Large intestine (tissue), 3 donors: Measurements from ENCODE around the gene ASF1B. TPM values are rescaled to one million over a fixed set of nuclear protein-coding genes. Genes with fewer than 3 reads are reported as not detected.
A peak's percentile ranks its signal among the peaks of the same experiment; 100 is the strongest.

Source experiments
- DNase-seq, 2 donors: peaks; one replicate each; pipeline versions ENCODE4 v3.0.0 to v3.0.0-alpha.2; 2013
- H3K27ac ChIP-seq: one replicate; pipeline ENCODE4 v1.5.1; 2013; ENCODE audit warnings: low read length
- H3K27me3 ChIP-seq: 2 replicates; pipeline ENCODE4 v1.6.1; 2013; ENCODE audit warnings: low read length; ENCODE audit not compliant: control insufficient read depth, insufficient read depth
- H3K36me3 ChIP-seq: 2 replicates; pipeline ENCODE4 v1.6.1; 2013; ENCODE audit warnings: low read length; ENCODE audit not compliant: control insufficient read depth, insufficient read depth
- H3K4me1 ChIP-seq: one replicate; pipeline ENCODE4 v1.6.1; 2013; ENCODE audit warnings: low read length; ENCODE audit not compliant: control insufficient read depth, insufficient read depth
- H3K4me3 ChIP-seq: one replicate; pipeline ENCODE4 v1.5.1; 2013; ENCODE audit warnings: low read length
- H3K9me3 ChIP-seq: one replicate; pipeline ENCODE4 v1.6.1; 2013; ENCODE audit warnings: mild to moderate bottlenecking, low read depth, low read length, moderate library complexity; ENCODE audit not compliant: control insufficient read depth
- WGBS: methylation state at CpG from one replicate; pipeline ENCODE4 v1.1.5; 2013; ENCODE audit warnings: low lambda C conversion rate; ENCODE audit not compliant: insufficient coverage; 5-methylcytosine and 5-hydroxymethylcytosine counted together
- polyA plus RNA-seq: library from polyadenylated mRNA; unstranded; fragments of 120-200 nt; gene quantifications from one replicate; pipeline ENCODE4 v1.2.1, GENCODE V29; 2013

Gene ASF1B
- polyA plus RNA-seq, 1 donor = 13.1 TPM

DNA sequence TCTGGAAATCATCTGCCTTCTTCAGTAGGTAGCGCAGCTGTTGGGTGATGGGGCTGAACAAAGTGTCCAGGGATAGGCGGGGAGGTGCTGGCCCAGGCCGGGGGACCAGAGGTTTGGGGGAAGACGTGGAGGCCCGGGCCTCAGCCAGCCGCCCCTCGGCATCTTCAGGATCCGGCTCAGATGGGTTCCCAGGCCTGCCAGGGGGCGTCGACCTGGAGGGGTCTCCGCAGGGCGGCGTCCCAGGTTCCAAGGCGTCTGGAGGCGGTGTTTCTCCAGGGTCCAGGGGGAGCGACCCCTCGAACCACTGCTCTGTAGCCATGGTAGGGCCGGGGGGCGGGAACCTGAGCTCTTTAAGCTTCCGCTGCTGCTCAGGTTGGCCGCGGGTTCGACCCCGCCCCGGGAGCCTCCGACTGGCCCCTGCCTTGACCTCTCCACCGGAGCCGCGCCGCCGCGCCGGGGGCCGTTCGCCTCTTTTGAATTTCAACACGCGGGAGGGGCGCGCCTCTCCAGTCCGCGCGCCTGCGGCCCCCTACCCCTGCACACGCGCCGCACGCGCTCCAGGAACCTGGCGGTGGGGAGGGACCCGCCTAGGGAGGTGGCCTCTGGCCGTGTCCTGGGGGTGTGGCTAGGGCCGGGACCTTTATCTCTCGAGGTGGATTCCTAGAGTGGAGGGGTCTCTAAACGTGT, 50.9 kb downstream of the ASF1B start, which contains the start of gene C19orf67:
C19orf67 (minus strand) TSS at position 475 of the 687 bp plus-strand sequence; CDS start at position 319, 156 bp downstream.
- H3K4me3 ChIP-seq = peak within 1 kb of the TSS; percentile 15

DNA sequence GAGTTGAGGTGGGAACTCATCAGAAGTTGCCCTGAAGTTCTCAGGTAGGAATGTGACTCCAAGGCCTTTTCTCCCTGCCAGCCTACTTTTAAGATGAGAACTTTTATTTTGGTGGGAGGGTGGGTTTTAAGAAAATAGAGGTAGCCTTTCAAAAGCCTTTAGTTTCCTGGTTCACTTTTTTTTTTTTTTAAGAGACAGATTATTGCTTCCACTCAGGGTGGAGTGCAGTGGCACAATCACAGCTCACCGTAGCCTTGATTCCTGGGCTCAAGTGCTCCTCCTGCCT, 53.8 kb downstream of the ASF1B start:
- WGBS = 67% methylated on average over 1 of the region's 1 CpG
- Histone ChIP-seq H3K4me1 (peaks cover 16% of the 10 kb centered on the region), H3K4me3 (no peak overlapping the region), H3K27me3 (no peaks in the 10 kb centered on the region), H3K27ac (no peak overlapping the region), H3K9me3 (no peaks in the 10 kb centered on the region), H3K36me3 (no peaks in the 10 kb centered on the region)
- DNase-seq = no peak

More for the DNA sequence above, 50.9 kb downstream of the ASF1B start, which contains the start of gene C19orf67:
- Histone ChIP-seq H3K36me3 (peaks cover 12% of the 10 kb centered on the region), H3K27me3 (no peaks in the 10 kb centered on the region), H3K27ac (no peak within 1 kb of the TSS), H3K9me3 (no peaks in the 10 kb centered on the region), H3K4me1 (peaks cover 17% of the 10 kb centered on the region)
- WGBS = no CpG with 5 or more reads among the region's 54 CpGs
- DNase-seq = peak in 1 of 2 donors; percentile 61

DNA sequence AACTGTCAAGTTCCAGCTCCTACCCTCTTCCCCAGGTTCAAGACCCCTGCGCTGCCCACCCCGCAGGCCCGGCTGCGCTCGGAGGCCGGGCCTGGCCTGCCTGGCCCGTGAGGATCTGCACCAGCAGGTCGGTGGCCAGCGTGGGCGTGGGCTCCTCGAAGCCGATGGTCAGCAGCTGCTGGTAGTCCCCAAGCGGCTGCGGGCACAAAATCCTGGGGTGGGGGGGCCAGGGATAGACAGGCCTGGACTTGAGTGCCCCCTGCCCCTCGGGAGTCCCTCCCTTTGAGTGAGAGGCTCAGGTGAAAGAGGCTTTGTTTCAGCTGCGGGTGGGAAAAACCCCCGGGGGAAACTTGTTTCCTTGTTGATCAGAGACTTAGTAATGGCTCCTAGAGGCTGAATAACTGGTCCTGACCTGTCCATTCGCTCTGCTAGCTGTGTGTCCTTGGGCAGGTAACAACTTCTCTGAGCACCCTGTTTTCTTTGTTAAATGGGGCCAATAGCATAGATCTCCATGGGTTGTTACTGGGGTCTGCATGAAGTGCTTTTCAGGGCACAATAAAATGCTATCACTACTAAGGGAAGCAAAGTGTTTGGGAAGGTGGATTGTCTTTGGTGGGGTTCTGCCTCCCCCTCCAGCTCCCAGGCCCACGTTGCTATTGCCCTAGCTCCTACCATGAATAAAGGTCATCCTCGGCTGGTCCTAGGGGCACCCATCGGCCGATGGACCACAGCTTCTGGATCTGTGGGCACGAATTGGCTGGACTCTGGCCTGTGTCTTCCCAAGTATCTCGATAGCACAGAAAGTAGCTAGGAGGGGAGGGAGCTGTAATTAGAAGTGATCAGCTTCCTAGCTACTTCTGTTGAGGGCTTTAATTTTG, 54.4 kb downstream of the ASF1B start:
- Histone ChIP-seq H3K4me3 (peak overlapping the region; percentile 97), H3K9me3 (no peaks in the 10 kb centered on the region), H3K27ac (peak overlapping the region; percentile 85), H3K27me3 (no peaks in the 10 kb centered on the region), H3K4me1 (peaks cover 16% of the 10 kb centered on the region), H3K36me3 (no peaks in the 10 kb centered on the region)
- WGBS = no CpG with 5 or more reads among the region's 24 CpGs
- DNase-seq = no peak

DNA sequence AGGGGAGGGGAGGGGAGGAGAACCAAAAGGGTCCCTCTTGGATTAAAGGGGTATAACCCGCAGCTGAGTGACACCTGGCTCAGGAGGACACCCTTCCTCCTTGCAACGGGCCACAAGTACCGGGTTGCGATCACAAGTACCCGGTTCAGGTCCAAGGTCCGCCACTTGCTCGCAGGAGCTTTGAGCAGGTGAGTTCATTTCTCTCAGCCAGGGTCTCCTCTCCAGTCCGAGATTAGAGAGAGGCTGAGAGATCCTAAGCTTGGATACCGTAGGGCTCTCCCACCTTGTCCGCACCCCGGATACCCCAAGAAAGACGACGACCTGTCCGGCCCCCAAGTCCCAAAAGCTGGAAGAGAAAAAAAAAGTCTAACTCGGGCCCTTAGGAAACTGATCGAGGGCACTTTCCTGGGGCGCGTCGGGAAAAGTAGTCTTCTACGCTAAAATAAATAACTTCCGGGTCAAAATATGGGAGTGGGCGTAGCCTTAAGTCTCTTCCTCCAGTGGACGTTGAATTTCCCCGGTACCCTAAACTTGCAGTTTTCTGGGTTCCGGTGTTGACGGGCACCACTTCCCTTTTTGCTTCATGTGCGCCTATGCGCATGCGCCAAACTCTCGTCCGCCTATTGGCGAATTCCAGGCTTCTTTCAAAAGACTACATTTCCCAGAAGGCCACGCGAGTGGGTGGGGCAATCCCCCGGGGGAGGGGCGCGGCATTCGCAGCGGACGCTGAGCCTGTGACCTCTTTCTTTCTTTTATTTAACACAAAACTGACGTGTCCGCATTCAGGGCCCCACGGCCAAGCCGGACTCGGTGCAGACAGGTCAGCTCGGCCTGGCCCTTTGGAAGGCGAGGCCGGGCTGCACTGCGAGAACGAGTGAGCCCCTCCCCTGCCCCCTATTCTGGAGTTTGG, 55.2 kb downstream of the ASF1B start:
- peaks cover 16% of the 10 kb centered on the region for H3K4me1 ChIP-seq
- DNase-seq = peak; percentile 99
- H3K27me3 ChIP-seq = no peaks in the 10 kb centered on the region
- no peaks in the 10 kb centered on the region for H3K36me3 ChIP-seq
- H3K9me3 ChIP-seq = no peaks in the 10 kb centered on the region
- no CpG with 5 or more reads among the region's 50 CpGs for WGBS
- H3K27ac ChIP-seq = peak overlapping the region; percentile 98
- peak overlapping the region; percentile 97 for H3K4me3 ChIP-seq

DNA sequence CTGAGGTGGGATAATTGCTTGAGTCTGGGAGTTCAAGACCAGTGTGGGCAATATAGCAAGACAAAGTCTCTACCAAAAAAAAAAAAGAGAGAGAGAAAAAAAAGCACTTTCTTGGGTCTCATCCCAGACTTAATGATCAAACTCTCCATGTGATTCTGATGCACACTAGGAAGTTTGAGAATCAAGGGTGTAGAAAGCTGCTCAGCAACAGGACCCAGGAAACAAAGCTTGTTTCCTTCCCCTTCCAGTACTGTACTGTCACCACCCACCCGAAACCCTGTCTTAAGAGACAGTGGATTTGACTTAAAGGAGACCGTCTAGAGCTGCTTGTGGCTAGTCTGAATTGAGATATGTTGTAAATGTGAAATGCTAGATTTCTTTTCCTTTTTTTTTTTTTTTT, 58.0 kb downstream of the ASF1B start:
- no peaks in the 10 kb centered on the region for H3K36me3 ChIP-seq
- no peak for DNase-seq
- no peak overlapping the region for H3K4me3 ChIP-seq
- no CpG with 5 or more reads among the region's 2 CpGs for WGBS
- H3K9me3 ChIP-seq = no peaks in the 10 kb centered on the region
- H3K27ac ChIP-seq = no peak overlapping the region
- H3K27me3 ChIP-seq = no peaks in the 10 kb centered on the region
- peaks cover 20% of the 10 kb centered on the region for H3K4me1 ChIP-seq

DNA sequence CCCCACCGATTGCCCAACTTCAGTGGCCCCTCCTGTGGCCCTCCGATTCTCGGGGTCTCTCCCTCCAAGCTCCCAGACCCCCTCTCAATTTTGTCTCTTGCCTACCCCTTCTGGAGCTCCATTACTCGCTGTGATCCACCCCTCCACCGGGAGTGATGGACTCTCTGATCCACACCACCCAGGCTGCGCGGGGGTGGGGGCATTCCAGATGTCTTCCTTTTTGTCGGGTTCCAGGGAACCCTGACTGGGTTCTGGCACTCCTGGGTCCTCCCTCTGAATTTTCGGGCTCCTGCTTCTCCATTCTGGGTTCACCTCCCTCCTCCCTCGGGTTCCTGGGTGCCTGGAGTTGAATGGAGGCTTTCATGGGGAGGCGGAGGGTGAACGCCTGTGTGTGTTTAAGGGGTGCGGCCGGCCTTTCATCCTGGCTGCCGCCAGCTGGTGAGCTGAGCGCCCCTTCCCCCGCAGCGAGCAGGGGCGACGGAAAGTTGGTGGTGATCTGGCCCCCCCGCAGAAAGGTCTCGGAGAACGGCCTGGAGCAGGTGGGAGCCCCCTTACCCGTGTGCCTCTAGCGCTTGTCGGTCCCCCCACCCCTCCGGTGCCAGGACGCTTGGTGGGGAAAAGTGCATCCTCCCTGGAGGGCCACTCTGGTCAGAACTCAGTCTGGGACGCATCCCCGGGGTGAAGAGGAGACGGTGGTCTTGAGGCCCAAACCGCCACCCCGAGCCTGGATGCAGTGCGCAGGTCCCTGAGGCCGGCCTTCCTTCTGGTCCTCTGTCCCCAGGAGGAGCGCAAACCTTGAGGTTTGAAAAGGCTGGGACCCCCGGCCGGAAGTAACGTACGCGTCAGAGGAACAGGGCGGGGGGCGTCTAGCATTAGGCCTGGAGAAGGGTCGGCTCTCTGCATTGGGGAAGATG, 62.2 kb downstream of the ASF1B start:
- Histone ChIP-seq H3K4me3 (peak overlapping the region; percentile 79), H3K27me3 (peaks cover 2% of the 10 kb centered on the region), H3K9me3 (peaks cover 3% of the 10 kb centered on the region), H3K4me1 (peaks cover 12% of the 10 kb centered on the region), H3K36me3 (no peaks in the 10 kb centered on the region), H3K27ac (peak overlapping the region; percentile 82)
- peak in 1 of 2 donors; percentile 81 for DNase-seq
- no CpG with 5 or more reads among the region's 44 CpGs for WGBS

DNA sequence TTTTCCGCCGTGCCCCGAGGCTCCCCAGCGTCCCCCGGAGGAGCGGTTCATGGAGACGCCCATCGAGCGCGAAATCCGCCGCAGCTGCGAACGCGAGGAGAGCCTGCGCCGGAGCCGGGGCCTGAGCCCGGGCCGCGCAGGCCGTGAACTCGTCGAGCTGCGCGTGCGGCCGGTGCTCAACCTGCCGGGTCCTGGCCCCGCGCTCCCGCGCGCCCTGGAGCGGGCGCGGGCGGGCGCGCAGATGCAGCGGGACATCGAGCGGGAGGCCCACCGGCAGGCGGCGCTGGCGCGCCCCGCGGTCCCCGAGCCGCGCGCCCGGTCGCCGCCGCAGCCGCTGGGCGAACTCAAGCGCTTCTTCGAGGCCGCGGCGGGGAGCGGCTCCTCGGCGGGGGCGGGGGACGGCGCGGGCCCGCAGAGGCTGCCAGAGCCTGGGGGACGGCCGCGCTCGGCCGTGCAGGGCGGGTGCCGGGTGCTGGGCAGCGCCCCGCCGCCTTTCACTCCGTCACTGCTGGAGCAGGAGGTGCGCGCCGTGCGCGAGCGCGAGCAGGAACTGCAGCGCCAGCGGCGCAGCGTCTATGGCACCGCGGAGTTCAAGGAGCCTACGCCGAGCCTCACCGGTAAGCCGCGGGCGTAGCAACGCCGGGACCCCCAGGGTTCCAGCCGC, 63.0 kb downstream of the ASF1B start:
- peak; percentile 68 to 90 for DNase-seq

DNA sequence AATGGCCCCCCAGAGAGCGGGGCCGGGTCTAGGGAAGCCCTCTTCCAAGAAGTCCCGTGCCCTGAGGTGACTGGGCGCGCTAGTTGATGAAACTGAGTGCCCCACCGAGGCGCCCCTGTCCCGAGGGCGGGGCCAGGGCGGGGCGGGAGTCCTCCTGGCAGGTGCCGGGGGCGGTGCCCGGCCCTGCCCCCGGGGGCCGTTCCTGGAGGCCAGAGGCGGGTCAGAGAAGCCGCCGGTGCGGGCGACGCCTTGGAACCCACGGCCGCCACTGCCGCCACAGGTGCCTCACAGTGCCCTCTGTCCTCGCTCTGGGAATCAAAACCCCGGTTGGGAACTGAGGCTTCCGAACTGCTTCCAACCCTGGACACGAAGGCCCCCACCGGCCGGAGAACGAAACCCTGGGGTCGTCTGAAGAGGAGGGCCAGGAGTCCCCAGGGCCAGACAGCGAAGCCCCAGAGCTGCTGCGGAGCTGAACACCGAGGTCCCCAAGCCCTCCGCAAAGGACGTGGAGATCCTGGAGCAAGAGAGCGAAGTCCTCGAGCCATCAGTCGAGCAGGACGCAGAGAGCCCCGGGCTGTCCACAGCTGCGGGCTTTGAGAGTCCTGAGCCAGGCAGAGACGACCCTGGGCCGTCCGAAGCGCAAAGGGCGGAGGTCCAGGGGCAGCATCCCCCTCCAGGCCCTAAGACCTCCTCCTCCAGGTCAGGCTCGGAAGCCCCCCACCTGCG, 63.7 kb downstream of the ASF1B start, which contains the start of gene MISP3:
MISP3 (plus strand) TSS at position 252 of the 726 bp plus-strand sequence. CDS start 524 bp downstream, outside the sequence.
- Histone ChIP-seq H3K4me3 (peak within 1 kb of the TSS; percentile 86), H3K9me3 (peaks cover 3% of the 10 kb centered on the region), H3K27me3 (peaks cover 2% of the 10 kb centered on the region), H3K4me1 (peaks cover 12% of the 10 kb centered on the region), H3K36me3 (no peaks in the 10 kb centered on the region), H3K27ac (peak within 1 kb of the TSS; percentile 98)
- DNase-seq = peak; percentile 70 to 88
- no CpG with 5 or more reads among the region's 51 CpGs for WGBS

More for the DNA sequence above, 63.0 kb downstream of the ASF1B start:
- H3K27me3 ChIP-seq = peaks cover 2% of the 10 kb centered on the region
- H3K9me3 ChIP-seq = peaks cover 3% of the 10 kb centered on the region
- peak overlapping the region; percentile 86 for H3K4me3 ChIP-seq
- no peaks in the 10 kb centered on the region for H3K36me3 ChIP-seq
- WGBS = no CpG with 5 or more reads among the region's 106 CpGs
- peaks cover 12% of the 10 kb centered on the region for H3K4me1 ChIP-seq
- peak overlapping the region; percentile 98 for H3K27ac ChIP-seq
